HG02885 (cell line): ENCODE results near the gene ACOD1.
A peak's percentile ranks its signal among the peaks of the same experiment; 100 is the strongest.
"Not testable (repeated sequence)": the region's sequence is repeated elsewhere in the genome, so short reads cannot be mapped to it uniquely, and the experiment has no call there.

Experiments
- ATAC-seq: cut with Tn5 transposase; IDR thresholded peaks from one replicate; pipeline ENCODE4 v1.9.1; 2021; ENCODE audit warnings: mild to moderate bottlenecking; ENCODE audit not compliant: unreplicated experiment, poor library complexity

Gene ACOD1

DNA sequence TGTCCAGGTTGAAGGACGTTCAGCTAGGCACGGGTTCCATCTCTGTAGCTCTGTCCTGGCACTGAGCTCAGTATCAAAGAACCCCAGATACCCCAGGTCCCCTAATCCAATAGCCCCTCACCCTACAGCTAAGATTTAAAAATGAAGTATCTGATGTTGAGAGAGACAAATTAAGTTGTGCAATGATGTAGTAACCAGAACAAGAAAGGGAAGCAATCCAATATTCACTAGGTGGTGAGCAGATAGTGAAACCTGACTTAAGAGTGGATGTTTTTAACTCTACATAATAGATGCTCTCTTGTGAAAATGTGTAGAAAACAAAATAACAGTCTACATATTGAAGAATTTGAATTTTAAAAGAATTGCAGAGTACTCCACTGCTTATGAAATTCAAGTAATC, 1.8 kb downstream of the ACOD1 start:
- ATAC-seq, result no peak

DNA sequence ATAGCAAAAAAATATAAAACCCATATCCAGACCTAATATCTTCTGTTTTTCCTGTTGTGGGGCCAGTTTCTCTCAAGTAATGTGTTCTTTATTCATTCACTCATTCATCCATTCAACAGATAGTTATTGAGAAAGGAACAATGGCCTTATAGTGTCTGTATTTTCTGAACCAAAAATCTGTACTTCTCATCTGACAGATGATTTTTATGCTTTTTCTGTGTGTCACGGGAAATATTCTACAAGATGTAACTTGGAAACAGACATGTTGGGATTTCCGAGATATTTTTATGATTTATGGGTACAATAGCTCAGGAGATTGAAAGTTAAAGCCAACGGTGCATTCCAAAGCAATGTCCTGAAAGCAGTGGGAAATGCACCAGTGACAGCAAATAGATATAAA, 5.7 kb downstream of the ACOD1 start:
- no peak for ATAC-seq

DNA sequence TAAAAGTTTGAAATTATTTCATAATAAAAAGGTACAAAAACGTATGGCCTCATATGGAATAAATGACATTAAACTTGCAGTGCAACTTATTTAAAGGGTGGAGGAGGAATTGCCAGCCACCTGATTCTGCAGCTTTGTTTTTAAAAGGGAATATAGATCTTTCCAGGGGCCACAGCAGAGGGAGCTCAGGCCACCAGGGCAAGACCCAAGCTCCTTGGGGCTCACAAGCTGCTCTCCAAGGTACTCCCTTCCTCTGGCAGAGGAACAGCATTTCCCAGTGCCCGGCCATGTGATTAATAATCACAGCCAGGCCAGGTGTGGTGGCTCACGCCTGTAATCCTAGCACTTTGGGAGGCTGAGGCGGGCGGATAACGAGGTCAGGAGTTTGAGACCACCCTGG, 6.2 kb downstream of the ACOD1 start:
- ATAC-seq, result no peak

DNA sequence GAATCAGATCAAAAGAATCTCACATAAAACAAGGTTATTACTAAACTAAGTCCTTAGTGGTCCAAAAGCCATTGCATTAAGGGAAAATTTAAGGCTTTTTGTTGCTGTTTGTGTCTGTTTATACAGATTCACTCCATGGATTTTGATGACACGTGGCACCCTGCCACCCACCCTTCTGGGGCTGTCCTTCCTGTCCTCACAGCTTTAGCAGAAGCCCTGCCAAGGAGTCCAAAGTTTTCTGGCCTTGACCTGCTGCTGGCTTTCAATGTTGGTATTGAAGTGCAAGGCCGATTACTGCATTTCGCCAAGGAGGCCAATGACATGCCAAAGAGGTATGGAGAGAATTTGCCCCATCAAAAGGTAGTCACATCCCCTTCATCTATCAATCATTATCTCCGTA, 6.9 kb downstream of the ACOD1 start:
- ATAC-seq, result no peak

DNA sequence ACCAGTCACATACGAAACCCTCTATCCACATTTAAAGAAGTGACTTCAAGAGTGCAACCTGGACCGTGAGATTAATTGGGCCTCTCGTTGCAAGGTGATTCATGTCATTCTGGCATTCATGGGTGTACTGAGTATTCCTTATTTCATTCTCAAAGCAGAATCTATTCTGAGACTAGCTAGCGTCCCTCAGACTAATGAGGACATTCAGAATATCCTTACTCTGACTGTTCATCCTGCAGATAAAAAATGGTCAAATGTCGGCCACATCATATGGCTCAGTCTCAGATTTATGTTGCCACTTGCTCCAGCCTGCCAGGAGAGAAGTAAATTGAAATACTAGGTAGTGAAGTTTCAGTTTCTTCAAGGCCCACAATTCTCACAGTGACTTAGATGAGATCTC, 7.3 kb downstream of the ACOD1 start:
- no peak for ATAC-seq

DNA sequence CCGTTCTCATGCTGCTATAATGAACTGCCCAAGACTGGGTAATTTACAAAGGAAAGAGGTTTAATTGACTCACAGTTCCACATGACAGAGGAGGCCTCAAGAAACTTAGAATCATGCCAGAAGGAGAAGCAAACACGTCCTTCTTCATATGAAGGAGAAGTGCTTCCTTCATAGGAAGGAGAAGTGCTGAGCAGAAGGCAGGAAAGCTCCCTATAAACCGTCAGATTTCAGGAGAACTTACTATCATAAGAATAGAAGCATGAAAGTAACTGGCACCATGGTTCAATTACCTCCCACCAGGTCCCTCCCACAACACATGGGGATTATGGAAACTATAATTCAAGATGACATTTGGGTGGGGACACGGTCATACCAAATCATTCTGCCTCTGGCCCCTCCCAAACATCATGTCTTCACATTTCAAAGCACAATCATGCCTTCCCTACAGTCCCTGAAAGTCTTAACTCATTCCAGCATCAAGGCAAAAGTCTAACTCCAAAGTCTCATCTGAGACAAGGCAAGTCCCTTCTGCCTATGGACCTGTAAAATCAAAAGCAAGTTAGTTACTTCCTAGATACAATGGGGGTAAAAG, 10.6 kb downstream of the ACOD1 start:
- ATAC-seq, result no peak

DNA sequence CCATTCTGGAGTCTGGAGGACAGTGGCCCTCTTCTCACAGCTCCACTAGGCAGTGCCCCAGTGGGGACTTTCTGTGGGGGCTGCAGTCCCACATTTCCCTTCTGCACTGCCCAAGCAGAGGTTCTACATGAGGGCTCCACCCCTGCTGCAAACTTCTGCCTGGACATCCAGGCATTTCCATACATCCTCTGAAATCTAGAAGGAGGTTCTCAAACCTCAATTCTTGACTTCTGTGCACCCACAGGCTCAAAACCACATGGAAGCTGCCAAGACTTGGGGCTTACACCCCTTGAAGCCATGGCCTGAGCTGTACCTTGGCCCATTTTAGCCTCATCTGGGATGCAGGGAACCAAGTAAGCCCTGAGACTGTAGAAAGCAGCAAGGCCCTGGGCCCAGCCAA, 11.4 kb downstream of the ACOD1 start:
- not testable (repeated sequence) for ATAC-seq

DNA sequence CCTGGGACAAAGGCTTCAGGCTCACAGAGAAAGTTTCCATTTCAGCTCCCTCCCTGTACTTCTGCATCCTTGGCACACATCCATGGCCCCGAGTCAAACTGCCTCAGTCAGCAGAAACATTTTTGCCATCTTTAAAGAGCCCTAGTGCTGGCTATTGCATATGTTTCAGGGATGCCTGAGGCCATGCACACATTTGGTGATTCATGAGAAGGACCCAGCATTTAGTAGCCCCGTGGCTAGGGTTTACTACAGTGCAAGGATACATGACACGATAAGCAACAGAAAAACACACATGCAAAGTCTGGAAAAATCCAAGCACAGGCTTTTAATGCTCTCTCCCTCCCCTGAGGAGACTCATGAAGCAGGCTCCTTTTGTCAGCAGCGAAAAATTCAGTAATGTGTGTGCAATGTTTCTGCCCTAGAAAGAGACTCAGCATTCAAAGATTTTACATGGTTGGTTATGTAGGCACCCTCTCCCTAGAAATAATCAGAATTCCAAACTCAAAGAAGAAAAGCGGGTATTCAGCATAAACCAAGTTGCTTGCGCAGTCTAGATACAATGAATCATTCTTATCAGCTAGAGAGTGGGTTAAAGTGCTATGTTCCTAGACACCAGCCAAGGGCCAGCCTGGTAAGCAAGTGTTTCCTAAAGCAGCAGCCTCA, 17.6 kb downstream of the ACOD1 start:
- ATAC-seq, result no peak

DNA sequence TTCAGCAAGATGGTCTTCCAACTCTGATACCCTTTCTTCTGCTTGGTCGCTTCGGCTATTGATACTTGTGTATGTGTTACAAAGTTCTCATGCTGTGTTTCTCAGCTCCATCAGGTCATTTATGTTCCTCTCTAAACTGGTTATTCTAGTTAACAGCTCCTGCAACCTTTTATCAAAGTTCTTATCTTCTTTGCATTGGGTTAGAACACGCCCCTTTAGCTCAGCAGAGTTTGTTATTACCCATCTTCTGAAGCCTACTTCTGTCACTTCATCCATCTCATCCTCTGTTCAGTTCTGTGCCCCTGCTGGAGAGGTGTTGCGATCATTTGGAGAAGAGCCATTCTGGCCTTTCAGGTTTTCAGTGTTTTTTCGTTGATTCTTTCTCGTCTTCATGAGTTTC, 18.7 kb downstream of the ACOD1 start:
- ATAC-seq, result no peak

DNA sequence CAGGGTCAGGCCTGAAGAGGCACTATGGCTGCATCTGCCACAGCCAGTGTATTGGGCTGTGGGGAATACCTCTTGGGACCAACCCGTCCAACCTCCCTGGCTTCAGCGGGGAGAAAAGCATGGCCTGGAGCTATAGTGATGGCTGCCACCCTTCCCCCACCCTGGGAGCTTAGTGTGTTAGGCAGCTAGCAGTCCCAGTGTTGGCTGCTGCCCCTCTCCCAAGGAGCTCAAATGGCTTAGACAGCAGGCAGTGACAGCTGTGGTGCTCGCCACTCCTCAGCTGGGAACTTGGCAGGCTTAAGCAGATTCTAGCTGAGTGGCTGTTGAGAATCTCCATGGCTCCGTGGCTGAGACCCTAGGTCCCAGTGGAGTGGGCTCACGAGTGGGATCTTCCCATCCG, 19.7 kb downstream of the ACOD1 start:
- ATAC-seq, result no peak

DNA sequence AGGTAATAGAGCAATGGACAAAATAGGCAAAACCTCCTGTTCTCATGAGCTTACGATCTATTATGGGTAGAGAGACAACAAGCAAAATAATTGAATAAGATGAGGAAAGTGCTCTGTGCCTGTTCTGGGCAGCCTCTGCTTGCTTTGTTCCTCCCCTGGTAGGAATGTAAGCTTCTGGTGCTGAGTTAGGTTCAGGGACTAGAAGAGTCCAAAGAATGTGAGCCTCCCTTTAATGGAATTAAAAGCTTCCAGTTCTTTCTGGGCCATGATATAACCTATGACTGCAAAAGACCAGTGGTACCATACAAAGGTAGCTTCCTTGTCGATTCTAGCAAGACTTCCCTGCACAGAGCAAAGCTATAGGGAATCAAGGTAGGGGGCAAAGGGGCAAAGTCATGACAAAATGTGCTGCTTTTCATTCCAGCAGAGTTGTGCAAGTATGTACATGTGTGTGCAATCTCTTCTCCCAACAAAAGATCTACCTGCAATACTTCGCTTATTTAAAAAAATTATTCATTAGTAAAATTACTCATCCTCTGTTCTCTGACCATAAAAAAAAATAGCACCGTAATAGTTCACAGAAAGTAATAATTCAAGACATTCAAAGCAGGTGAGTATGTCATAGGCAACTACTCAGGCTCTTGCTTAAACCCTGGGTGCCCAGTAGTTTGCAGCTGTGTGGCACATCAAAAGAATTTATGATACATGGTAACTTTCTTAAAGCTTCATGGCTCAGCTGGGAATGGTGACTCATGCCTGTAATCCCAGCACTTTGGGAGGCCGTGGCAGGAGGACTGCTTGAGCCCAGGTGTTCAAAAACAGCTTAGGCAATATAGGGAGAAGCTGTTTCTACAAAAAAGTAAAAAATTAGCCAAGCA, 21.4 kb downstream of the ACOD1 start:
- no peak for ATAC-seq

DNA sequence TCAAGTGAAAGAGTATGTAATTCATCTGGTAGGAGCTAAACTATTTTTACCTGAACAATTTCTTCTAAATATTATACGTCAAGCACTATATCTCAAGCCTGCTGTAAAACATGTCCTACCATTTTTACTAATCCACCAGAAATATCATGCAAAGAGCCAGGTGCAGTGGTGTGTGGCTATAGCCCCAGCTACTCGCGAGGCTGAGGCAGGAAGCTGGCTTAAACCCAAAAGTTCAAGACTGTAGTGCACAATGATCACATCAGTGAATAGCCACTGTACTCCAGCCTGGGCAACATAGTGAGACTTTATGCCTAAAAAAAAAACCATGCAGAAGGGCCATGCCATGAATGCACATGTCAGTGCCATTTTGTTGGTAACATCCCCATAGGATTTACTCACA, 22.9 kb downstream of the ACOD1 start:
- ATAC-seq, result peak; percentile 80

DNA sequence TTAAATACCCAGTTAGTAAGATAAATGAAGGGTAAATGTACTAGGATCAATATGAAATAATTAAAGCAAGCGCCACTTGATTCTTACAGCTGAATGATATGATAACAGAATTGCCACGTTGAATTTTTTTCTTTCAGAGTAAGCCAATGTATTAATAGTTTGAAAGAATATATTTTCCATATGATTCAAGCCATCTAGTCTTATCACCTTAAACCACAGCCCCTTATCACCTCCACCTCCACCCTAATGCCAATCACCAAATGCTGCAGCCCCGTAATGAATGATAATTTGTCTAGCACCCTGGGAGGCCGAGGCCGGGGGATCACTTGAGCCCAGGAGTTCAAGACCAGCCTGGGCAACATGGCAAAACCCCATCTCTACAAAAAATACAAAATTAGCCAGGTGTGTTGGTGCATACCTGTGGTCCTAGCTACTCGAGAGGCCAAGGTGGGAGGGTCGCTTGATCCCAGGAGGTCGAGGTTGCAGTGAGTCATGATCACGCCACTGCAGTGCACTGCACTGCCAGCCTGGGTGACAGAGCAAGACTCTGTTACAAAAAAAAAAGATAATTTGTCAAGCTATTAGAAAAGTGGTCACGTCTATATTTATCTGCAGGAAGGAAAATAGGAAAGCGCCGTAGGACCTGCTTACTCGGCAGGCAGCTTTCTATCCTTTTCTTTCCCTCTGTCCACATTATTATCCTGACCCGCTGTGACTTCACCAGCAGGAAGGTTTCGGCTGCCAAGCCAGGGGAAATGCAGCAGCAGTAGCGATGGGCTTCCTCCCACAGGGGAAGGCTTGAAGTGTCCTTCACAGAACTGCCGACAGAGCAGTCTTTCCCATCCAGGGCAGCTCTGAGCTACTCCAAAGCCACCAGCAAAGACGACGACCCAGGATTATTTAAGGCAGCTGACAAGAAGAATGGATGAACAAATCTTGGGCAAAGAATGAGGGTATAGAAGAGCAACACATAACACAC, 23.8 kb downstream of the ACOD1 start:
- ATAC-seq, result no peak

DNA sequence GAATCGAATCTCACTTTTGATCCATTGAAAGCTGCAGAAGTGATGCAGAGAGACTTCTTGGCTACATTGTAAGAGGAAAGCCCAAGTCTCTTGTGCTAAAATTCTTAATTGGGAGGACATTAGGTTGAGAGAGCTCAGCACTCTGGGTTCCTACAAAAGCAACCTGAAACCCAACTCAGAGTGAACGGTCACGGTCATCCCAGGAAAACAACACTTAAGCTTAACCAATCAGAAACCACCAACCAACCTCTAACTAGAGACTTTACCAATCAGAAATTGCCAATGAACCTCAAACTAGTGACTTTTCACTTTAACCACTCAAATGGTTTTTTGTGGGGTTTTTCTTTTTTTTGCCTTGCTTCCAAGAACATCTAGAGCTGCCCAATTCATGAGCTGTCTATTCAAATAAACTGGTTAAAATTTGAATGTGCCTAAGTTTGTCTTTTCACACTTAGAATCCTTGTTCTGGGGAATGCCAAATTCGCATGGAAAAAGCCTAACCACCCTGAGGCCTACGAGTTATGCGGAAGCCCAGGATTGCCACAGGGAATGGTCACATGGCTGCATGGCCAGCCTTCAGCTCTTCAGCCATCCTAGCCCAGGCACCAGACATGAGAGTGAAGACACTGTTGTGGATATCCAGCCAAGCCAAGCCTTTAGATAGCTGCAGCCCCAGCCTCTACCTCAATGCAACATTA, 25.8 kb downstream of the ACOD1 start:
- ATAC-seq, result no peak

DNA sequence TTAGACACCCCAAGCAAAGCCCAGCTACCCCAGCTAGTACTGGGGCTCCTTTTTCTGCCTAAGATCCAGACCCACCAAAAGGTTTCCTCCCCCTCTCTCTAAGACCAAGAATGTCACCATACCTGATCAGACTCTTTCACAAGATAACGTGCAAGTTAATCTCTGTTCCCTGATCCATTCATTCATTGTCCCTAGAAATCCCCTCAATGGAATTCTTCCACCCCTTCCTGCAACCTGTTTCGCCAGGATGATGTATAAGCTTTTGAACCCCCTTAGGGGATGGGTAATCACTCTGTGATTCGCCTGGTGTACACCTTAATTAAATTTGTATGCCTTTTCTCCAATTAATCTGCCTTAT, 26.3 kb downstream of the ACOD1 start:
- no peak for ATAC-seq

DNA sequence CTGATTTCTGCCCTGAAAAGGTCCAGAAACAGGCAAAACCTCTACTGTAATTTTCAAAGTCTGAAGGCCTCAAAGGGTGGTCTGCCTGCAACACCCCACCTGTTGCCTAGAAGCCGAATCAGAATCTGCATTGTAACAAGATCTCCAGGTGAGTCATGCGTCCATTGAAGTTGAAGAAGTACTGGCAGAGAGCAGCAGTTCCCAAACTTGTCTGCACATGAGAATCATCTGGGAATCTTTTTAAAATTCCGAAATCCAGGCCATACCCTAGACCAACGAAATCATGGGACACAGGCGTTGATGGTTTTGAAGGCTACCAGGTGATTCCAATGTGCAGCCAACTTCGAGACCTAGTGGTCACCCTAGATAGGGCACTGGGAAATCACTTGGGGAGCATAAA, 27.6 kb downstream of the ACOD1 start:
- ATAC-seq, result no peak

DNA sequence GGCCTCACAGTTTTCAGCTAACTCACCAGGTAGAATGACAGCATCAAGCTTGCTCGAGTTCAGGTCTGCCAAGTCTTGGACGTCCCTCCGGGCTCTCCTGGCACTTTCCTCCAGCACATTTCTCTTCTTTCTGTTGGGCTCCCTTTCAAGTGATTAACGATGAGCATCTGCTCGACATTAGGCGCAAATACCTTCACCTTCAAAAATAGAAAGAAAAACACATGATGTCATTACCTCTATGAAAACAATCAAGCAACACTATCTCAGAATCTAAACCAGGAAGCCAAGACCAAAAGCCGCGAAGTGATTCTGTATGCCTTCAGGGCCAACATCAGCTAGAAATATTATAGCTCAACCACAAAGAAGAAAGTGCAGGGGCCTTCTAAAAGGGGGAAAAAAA, 28.2 kb downstream of the ACOD1 start:
- no peak for ATAC-seq

DNA sequence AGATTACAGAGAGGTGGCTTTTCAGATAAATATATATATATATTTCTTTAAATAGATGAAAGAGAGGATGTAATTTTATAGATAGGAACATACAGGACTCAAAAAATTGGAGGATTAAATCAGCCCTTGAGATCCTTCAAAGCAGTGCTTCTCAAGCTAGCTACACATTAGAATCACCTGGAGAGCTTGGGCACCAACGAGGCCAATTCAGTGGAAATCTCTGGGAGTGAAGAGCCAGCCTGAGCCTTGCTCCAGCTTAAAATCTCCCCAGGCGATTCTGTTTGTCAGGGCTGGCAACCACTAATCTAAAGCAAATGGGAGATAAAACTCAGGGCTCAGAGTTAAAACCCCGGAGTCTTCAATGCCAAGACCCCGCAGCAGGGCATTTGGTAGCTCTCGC, 28.6 kb downstream of the ACOD1 start:
- no peak for ATAC-seq

DNA sequence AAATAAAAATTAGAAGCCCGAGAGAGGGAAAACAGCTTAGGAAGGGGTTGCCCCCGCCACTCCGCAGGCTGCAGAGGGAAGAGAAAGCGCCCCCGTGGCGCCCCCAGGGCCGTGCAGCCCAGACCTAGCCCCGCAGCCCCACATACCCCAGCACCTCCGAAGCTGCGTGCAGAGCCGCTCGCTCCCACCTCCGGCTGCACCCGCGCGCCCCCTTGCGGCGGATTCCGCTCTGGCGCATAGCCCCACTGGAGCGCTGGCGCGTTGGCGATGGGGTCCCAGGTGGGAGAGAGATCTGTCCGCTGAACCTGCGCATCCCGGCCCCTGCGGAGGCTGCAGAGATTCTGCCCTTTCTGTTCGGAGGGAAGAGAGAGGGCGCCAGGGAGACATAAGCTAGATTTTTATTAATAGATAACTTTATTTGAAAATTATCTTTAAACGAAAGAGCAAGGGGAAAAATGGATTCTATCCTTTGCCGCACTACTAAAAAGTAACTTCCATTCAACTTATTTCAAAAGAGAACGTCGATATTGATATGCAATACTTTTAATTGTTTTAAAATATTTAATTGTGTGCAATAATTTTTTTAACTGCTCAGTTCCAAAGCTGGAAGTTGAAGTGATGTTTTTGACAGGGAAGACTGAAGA, 31.9 kb downstream of the ACOD1 start:
- peak; percentile 100 for ATAC-seq
